GM10847 (cell line): ENCODE measurements around the gene FLRT1.

ENCODE experiments used
- POLR2A ChIP-seq: IDR thresholded peaks from 2 replicates; pipeline ENCODE4 v1.6.1; 2011; ENCODE audit not compliant: insufficient read length; ENCODE audit errors: extremely low read depth

The FLRT1 gene

DNA sequence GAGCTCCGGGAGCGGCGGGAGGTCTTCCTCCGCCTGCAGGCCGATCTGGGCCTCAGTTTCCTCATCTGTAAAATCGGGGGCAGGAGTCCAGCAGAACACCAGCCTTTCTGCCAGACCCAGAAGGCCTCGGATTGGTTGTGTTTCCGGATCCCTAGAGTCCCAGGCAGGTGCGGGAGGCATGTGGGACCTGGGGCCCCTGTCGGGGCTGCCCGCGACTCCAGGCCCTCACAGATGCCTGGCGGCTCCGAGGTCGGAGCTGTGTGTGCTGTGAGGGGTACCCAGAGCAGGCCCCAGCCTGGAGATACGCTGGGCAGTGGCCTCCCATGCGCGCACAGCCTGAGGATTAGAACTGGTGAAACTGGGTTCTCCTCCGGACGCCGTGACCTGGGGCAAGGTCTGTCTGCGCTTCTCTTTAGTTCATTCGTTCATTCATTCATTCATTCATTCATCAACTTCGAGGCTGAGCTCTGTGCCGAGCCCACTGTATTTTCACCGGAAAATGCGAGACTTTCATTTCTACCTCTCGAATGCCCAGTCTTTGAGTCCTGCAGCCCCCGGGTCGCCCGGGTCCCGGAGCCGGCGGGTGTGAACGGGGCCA is 24.6 kb downstream of the FLRT1 start:
- TF ChIP-seq POLR2A: no peak

DNA sequence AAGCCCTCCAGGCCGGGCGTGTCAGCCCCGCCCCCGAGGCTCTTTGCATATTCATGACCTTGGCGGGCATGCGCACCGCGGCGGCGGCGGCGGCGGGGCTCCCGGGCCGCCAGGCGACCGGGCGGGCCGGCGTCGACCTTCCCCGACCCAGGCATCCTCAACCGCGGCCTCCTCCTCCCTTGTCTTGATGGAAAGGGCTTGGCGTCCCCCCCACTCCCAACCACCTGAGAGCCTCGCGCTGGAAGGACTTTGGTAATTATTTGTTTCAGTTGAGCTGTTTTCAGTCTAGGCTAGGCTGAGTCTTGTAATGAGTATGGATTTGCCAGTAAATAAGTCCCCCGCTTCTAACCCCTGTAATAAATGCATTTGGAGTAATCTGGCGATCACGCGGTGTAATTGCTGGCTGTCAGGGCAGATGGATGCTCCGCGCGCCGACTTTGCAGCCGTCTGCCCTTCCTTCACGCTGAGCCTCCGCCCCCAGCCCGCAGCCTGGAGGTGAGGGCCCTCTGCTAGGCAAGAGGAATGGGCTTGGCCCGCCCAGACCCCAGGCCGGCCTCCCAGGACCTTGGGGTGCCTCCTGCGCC is 25.2 kb downstream of the FLRT1 start:
- no peak for TF ChIP-seq POLR2A

DNA sequence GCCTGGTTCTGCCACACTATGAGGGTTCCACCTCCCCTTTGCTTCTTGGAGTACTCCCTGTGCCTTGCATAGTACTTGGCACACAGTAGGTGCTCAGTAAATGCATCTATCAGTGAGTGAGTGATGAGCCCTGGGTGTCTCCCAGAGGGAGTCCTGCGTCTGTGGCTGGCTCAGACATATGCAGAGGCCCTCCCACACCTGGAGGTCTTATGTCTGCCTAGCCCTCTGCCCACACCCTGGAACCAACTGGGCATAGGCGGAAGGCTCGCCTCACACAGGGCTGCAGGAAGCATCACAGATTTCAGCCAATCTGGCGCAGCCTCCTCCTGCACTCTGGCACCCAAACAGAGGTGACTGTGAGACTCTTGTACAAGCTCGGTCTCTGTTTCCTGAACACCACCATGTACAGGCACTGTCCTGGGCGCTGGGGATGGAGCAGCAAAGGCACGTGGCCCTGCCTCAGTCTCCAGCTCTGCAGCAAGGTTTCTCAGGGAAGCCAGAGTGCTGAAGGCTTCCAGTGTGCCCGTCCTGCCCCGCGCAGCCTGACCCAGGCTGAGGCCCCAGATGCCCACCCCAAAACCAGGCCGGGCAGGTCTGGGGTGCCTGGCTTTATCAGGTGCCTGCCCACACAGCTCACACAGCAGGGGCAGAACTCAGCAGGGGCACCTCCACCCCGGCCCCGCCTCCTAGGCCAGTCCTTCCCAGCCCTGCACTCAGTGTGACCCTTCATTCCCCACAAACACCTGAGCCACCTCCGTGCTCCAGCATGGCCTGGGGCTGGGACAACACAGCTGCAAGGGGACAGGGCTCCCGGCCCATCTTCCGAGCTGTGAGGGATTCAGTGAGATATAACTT is 26.7 kb downstream of the FLRT1 start:
- TF ChIP-seq POLR2A: no peak

DNA sequence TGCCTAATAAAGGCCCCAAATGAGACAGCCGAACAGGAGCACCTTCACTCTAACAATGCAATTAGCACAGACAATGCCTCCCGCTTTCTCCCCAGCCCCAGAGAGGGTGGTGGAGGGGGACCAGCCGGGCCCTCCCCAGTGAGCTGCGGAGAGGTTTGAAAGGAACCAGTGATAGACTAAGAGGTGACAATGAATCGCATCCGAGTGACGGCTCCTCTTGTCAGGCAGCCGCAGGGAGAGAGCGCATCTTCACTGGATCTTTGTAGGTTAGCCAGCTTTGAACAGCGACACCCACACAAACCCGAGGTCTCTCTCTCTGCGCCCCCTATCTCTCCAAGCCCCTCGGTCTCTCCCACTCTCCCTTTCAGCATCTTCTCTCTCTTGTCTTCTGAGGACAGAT is 28.0 kb downstream of the FLRT1 start:
- no peak for TF ChIP-seq POLR2A

DNA sequence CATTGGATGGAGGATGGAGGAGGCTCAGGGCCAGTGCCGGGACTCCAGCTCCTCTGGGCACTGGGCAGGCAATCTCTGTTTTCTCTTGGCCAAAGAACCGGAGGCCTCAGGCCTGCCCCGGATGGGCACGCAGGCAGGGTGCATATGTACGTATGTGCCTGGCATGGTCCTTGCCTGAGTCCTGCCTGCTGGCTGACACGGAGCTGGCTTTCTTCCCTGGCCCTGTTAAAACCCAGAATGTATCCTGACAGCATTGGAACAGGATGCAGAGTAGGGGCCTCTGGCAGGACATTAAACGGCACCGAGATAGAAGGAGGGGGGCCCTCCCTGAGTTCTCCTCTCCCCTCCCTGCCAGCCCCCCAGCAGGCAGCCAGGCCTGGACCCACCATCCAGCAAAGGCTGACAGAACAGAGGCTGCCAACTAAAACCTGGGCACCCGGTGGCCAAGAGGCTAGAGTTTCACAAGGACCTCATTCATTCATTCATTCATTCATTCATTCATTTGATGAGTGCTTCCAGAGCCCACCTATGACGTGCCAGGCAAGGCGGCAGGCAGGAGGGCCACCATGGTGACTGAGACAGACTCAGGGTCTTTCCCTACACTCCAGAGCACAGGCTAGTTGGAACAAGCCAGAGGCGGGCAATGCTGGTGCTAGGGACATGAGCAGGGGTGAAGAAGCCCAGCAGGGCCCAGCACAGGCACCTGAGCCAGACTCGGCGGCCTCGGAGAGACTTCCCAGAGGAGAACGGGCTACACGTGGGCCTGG is 28.8 kb downstream of the FLRT1 start:
- no peak for TF ChIP-seq POLR2A

DNA sequence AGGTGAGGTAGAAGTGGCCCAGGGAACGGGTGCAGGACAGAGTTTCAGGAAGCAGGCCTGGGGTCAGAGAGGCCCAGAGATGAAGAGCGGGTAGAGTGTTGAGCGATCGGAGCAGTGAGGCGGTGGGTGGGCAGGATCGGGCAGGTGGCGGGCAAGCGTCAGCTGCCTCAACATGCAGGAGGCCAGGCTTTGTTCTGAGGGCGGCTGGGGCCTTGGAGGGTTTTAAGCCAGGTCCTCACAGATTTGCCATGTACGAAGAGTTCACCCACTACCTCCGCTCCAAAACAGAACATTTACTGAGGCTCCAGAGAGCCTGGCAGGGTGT is 29.4 kb downstream of the FLRT1 start:
- no peak for TF ChIP-seq POLR2A

DNA sequence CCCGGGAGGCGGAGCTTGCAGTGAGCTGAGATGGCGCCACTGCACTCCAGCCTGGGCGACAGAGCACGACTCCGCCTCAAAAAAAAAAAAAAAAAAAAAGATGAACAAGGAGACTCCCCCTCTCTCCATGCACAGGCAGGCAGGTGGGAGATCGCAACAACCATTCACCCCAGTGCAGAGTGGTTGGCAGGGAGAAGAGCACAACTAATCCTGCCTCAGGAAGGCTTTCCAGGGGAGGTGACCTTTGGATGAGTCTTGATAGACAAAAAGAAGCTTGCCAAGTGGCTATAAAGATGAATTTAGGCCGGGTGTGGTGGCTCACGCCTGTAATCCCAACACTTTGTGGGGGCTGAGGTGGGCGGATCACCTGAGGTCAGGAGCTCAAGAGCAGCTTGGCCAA is 30.0 kb downstream of the FLRT1 start:
- no peak for TF ChIP-seq POLR2A

DNA sequence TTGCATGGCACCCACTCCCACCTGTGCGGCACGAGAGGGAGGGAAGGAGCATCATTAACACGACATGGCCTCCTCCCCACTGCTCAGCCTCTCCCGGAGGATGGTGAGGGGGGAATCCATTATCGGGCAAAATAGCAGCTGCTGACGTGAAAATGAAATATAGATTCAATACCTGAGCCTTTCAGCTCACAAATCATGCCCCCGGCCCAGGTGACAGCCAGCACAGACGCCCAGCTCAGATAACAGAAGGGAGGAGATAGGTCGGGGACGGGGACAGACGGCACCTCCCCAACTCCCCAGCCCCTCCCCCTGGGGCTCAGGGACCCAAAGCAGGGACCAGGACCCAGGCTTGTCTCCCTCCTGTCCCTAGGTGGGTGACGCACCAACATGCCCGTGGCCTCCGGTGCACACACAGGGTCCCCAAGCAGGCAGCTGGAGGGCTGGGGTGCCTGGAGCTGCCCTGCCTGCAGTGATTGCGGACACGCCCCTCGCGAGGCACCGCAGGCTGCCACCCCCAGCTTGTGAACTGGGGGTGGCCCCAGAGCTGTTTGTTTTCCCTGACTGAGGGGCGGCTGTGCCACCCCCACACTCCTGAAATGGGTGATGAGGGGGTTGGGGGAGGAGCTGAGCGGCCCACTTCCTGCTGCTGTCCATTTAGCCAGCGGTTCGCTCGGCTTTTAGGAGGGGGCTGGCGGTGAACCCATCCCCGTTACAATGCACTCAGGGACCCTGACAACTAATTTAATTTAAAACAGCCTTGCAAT is 31.7 kb downstream of the FLRT1 start:
- no peak for TF ChIP-seq POLR2A

DNA sequence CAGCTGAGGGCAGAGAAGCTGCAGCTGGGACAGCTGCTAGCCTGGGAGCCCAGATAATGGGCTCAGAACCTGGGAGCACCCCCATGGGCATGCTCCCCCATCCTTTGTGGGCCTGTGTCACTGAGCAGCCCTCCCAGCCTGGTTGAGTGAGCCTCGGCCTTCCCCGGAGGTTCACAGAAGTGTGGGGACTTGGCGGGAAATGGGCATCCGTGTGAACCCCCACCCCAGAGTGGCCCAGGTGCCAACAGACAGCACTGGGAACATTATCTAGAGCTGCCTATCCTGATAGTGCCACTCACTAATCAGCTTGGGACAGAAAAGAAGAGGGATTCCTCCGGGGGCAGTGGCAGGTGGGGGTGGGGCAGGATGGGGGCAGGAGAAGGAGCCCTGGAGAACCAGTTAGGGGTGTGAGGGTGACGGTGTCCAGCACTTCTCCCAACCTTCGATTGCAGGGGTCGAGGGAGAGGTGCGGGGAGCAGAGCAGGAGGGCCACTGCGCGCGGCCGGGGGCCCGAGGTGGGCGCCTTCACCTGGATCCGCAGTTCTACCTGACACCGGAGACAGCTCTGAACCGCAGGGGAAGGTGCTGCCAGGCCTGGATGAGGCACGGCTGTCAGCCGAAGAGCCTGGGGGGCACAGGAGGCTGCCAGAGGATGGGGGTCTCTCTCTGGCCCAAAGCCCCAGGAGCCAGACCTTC is 33.1 kb downstream of the FLRT1 start:
- no peak for TF ChIP-seq POLR2A

DNA sequence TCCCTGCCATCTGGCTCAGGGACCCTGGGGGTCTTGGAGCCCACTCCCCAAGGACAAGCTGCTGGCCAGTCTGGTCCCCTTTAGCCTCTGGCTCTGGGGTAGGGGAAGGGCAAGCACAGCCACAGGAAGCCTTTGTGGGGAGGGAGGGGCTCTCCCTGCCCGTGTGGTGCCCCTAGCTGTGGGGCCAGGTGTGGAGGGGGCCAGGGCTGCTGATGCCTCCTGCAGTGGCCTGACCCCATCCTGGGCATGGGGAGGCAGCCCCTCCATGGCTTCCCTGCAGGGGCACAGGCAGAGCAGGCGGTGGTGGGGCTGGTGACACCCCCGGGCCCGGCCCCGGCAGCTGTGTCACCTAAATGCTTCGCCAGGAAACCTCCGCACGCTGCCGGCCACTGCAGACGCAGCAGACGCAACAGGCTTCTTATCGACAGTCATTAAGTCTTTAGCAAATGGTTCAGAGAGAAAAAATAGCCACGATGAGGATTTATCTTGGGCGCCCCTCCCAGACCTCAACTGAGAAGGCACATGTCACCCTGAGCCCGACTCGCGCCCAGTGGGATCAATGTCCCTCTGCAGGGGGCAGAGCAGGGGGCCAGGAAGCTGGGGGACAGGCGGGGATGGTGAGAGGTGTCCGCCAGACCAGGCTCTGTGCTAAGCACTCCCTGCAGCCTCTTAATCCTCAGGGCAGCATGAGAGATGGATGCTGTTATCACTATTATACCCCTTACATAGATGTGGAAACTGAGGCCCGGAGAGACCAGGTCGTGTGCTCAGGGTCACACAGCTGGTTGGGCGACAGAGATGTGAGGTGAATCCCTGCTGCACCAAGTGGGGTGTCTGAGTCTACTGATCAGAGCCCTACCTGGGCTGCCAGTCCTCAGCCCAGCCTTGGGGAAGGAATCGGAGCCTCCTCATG is 33.9 kb downstream of the FLRT1 start:
- TF ChIP-seq POLR2A: no peak

DNA sequence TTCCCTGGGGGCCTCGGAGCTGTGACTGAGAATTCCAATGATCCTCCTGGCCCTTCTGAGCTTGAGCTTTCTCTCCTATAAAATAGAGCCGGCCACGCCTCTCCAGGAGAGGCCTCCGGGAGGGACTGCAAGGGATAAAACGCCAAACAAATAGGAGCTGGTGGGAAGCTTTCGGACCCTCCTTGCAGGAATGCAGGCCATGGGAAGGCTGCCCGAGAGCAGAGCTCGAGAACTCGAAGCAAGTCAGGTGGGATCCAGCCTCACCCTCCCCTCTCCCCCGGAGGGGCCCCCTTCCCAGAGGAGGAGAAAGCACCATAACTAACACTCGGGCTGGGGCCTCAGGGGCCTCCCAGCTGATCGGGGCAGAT is 34.6 kb downstream of the FLRT1 start:
- TF ChIP-seq POLR2A: no peak

DNA sequence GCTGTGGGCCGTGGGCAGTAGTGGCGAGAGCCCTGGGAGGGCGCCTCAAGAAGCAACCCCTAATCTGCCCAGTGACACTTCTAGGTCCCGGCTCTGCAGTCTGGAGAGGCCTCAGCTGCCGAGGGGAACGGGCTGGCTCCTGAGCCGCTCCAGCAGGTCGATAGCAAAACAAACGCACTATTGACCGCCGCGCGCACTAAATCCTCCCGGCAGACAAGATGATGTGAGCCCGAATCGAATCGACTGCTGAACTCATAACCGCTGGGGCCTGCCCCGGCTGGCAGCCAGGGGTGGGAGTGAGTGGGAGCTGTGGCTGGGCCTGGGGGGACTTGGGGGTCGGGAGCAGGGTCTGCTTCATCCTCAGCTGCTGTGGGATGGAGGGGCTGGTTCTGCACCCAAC is 36.1 kb downstream of the FLRT1 start:
- TF ChIP-seq POLR2A: no peak

DNA sequence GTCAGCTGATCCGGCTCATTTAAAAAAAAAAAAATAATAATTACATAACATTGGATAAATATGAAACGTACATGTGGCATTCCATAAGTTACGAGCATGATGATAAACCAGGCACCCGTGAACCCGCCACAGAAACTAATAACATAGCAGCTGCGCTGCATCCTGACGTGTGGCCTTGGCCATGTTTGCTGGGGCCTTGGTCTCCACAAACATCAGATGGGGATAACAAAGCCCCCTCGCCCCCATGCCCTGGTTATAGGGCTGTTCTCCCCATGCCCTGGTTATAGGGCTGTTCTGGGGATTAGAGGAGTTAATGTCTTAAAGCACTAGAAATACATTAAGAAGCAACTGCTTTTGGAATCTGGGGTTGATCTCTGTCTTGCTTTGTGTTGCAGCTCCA is 36.7 kb downstream of the FLRT1 start:
- no peak for TF ChIP-seq POLR2A

DNA sequence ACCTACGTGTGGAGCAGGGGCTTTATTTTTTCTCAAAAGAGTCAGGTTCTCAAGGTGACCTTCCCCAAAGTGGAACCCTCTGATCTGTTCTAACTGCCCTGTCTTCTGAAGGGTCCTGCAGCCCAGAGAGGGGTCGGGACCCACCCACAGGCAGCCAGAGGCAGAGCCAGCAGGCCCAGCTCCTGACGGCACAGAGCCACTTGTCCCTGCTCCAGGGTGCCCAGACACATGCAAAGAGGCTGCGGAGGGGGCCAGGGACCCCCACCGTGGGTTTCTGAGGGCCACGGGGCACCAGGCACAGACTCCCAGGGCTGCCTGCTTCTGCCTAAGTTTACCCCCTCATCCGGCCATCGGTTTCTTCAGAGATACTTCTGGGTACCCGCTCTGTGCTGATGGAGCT is 37.1 kb downstream of the FLRT1 start:
- no peak for TF ChIP-seq POLR2A
